K562 (cell line): ENCODE measurements around the gene ZMYND8. TPM values are rescaled to one million over a fixed set of nuclear protein-coding genes. Genes with fewer than 3 reads are reported as not detected.
A peak's percentile ranks its signal among the peaks of the same experiment; 100 is the strongest.

Source experiments
- BCLAF1 ChIP-seq, 2 experiments: fragments of 450-650 bp in 1 of 2; IDR thresholded peaks; 2 replicates each; pipeline ENCODE4 v1.6.1; 2011 to 2017; ENCODE audit warnings: low read depth in 2 of 2, antibody characterized with exemption in 1 of 2, borderline replicate concordance in 1 of 2, low read length in 1 of 2, mild to moderate bottlenecking in 1 of 2, mixed read lengths in 1 of 2; ENCODE audit not compliant: control insufficient read depth in 1 of 2
- E2F5 ChIP-seq: sonication (generic); formaldehyde crosslinking; IDR thresholded peaks from 2 replicates; pipeline ENCODE4 v1.8.0; 2022; ENCODE audit warnings: mild to moderate bottlenecking, missing genetic modification reagents
- HLTF ChIP-seq: fragments of 450-650 bp; IDR thresholded peaks from 2 replicates; pipeline ENCODE4 v1.6.1; 2016
- HMG20A ChIP-seq: fragments of 450-650 bp; formaldehyde crosslinking; conservative IDR thresholded peaks from 2 replicates; pipeline ENCODE4 v1.4.0; 2020; ENCODE audit warnings: mild to moderate bottlenecking, mixed read lengths
- JUNB ChIP-seq: fragments of 450-650 bp; formaldehyde crosslinking; conservative IDR thresholded peaks from 2 replicates; pipeline ENCODE4 v1.4.0; 2020; ENCODE audit warnings: mild to moderate bottlenecking
- MIER1 ChIP-seq: fragments of 450-650 bp; IDR thresholded peaks from 2 replicates; pipeline ENCODE4 v1.6.1; 2016; ENCODE audit warnings: antibody characterized with exemption, mild to moderate bottlenecking, low read depth
- PRPF4 ChIP-seq: fragments of 200-400 bp; formaldehyde crosslinking; IDR thresholded peaks from one replicate; pipeline ENCODE4 v1.6.1; 2017; ENCODE audit warnings: low read length, low read depth, mild to moderate bottlenecking; ENCODE audit not compliant: insufficient read depth, poor library complexity, severe bottlenecking
- RBM39 ChIP-seq: fragments of 200-400 bp; formaldehyde crosslinking; optimal IDR thresholded peaks from 2 replicates; pipeline ENCODE3; 2018; ENCODE audit warnings: low read depth, low read length
- SMARCA5 ChIP-seq: fragments of 450-650 bp; IDR thresholded peaks from 2 replicates; pipeline ENCODE4 v1.6.1; 2016
- TBP ChIP-seq: optimal IDR thresholded peaks from 2 replicates; pipeline ENCODE3; 2011; ENCODE audit warnings: low read depth, low read length, improper control_type of control experiment
- XRCC4 ChIP-seq: IDR thresholded peaks from one replicate; pipeline ENCODE4 v1.6.1; 2011; ENCODE audit not compliant: insufficient read depth, insufficient read length; ENCODE audit errors: extremely low read depth
- ZFP36 ChIP-seq: fragments of 150-350 bp; IDR thresholded peaks from 2 replicates; pipeline ENCODE4 v1.6.1; 2018; ENCODE audit warnings: low read length, low read depth; ENCODE audit not compliant: partially characterized antibody
- ZMIZ1 ChIP-seq, 2 experiments: fragments of 150-350 bp in 1 of 2; IDR thresholded peaks; 2 replicates each; pipeline ENCODE4 v1.6.1; 2012 to 2016; ENCODE audit warnings: low read depth in 2 of 2, low read length in 2 of 2, mild to moderate bottlenecking in 1 of 2, moderate library complexity in 1 of 2
- ZNF717 ChIP-seq: fragments of 250-450 bp; sonication (Bioruptor Pico); IDR thresholded peaks from 2 replicates; pipeline ENCODE4 v1.5.0; 2021
- polyA plus RNA-seq, 8 experiments: library from polyadenylated mRNA; depleted of rRNA in 4 of 8; stranded (reverse) in 5 of 8; unstranded in 3 of 8; fragments of >200 nt; fragmentation: Nextera tagmentation in 2 of 8; fragmentation: Illumina TruSeq in 1 of 8; extraction: Ambion mirVana in 2 of 8; extraction: Trizol in 1 of 8; gene quantifications; 2 replicates each; pipeline versions ENCODE4 v1.2.1 to v1.2.3, GENCODE V29; 2011 to 2014; ENCODE audit warnings: inconsistent platforms in 1 of 8, missing spikeins in 1 of 8
- total RNA-seq, 7 experiments: library from RNA; depleted of rRNA in 6 of 7; stranded (reverse); fragments of >200 nt in 6 of 7; fragmentation: Illumina TruSeq in 2 of 7; extraction: Trizol in 2 of 7; gene quantifications; 2 replicates each; pipeline versions ENCODE4 v1.2.1 to v1.2.3, GENCODE V29; 2011 to 2021; ENCODE audit warnings: low replicate concordance in 1 of 7
- TF ChIP-seq, protein P1 (sequence below): fragments of 250-450 bp; sonication (Bioruptor Pico); IDR thresholded peaks from 2 replicates; pipeline ENCODE4 v1.4.0; 2020; ENCODE audit warnings: mild to moderate bottlenecking, moderate library complexity

ZMYND8 gene
- total and polyA plus RNA-seq, 9 of the 15 experiments (the other 6 are each of a cell fraction or from before 2014, with no cell fraction given), result 31.8 to 148 (median 71.9) TPM

GRCh38 chr20:47357296-47358038 lies 968 bp upstream of the ZMYND8 start (continued):
- TF ChIP-seq HMG20A (no peak), ZMIZ1 (IDR thresholded peaks at IDR 0.05; ENCODE audit: low read depth in 2 of 2, low read length in 2 of 2) (peak in 1 of 2 experiments; percentile 49; a peak in 1 of 4 replicates), ZNF717 (CRISPR knock-in tag) (no peak), RBM39 (no peak), HLTF (peak; percentile 36; the same call in 1 of the 2 replicates), E2F5 (CRISPR knock-in tag) (0 out of 2 replicates have a peak, but pooled peaks have one; percentile 65), PRPF4 (no peak), XRCC4 (no peak), JUNB (CRISPR knock-in tag) (no peak; the same call in 1 of the 2 replicates), BCLAF1 (IDR thresholded peaks at IDR 0.05; ENCODE audit: borderline replicate concordance in 1 of 2, control insufficient read depth in 1 of 2, low read depth in 2 of 2, low read length in 1 of 2) (no peak; a peak in 1 of 4 replicates), MIER1 (no peak), SMARCA5 (no peak), TBP (peak; percentile 77), ZFP36 (no peak)
- TF ChIP-seq, protein P1, sequence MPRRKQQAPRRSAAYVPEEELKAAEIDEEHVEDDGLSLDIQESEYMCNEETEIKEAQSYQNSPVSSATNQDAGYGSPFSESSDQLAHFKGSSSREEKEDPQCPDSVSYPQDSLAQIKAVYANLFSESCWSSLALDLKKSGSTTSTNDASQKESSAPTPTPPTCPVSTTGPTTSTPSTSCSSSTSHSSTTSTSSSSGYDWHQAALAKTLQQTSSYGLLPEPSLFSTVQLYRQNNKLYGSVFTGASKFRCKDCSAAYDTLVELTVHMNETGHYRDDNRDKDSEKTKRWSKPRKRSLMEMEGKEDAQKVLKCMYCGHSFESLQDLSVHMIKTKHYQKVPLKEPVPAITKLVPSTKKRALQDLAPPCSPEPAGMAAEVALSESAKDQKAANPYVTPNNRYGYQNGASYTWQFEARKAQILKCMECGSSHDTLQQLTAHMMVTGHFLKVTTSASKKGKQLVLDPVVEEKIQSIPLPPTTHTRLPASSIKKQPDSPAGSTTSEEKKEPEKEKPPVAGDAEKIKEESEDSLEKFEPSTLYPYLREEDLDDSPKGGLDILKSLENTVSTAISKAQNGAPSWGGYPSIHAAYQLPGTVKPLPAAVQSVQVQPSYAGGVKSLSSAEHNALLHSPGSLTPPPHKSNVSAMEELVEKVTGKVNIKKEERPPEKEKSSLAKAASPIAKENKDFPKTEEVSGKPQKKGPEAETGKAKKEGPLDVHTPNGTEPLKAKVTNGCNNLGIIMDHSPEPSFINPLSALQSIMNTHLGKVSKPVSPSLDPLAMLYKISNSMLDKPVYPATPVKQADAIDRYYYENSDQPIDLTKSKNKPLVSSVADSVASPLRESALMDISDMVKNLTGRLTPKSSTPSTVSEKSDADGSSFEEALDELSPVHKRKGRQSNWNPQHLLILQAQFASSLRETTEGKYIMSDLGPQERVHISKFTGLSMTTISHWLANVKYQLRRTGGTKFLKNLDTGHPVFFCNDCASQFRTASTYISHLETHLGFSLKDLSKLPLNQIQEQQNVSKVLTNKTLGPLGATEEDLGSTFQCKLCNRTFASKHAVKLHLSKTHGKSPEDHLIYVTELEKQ (CRISPR knock-in tag), result peak; percentile 57
